HL-60 (cell line): ENCODE data around the gene CACNA1E.

ENCODE experiments used
- DNase-seq, 2 experiments: peaks; one replicate each; pipeline ENCODE4 v3.0.0-alpha.2; 2010 to 2020; ENCODE audit warnings: low read depth in 1 of 2, low spot score in 1 of 2
- H3K27ac ChIP-seq: fragments of 250-450 bp; sonication (Bioruptor Pico); replicated peaks from 2 replicates; pipeline ENCODE4 v1.5.1; 2020; ENCODE audit warnings: mild to moderate bottlenecking, moderate library complexity
- H3K27me3 ChIP-seq: fragments of 250-450 bp; sonication (Bioruptor Pico); 2 replicates; pipeline ENCODE4 v1.5.1; 2021; ENCODE audit warnings: mild to moderate bottlenecking, moderate library complexity; ENCODE audit not compliant: insufficient read depth, poor library complexity, severe bottlenecking
- H3K4me3 ChIP-seq: replicated peaks from 2 replicates; pipeline ENCODE4 v1.5.1; 2011; ENCODE audit warnings: mild to moderate bottlenecking, control low read depth, low read length; ENCODE audit not compliant: insufficient read depth
- CTCF ChIP-seq: IDR thresholded peaks from one replicate; pipeline ENCODE4 v1.5.1; 2011; ENCODE audit warnings: low read length, control low read depth, inconsistent platforms; ENCODE audit not compliant: insufficient read depth
- GABPA ChIP-seq: IDR thresholded peaks from 2 replicates; pipeline ENCODE4 v1.6.1; 2012; ENCODE audit warnings: low read depth
- POLR2AphosphoS5 ChIP-seq: IDR thresholded peaks from 2 replicates; pipeline ENCODE4 v1.6.1; 2012; ENCODE audit warnings: low read depth
- REST ChIP-seq: IDR thresholded peaks from 2 replicates; pipeline ENCODE4 v1.6.1; 2012; ENCODE audit warnings: low read depth; ENCODE audit not compliant: insufficient replicate concordance
- SPI1 ChIP-seq: IDR thresholded peaks from 2 replicates; pipeline ENCODE4 v1.6.1; 2012; ENCODE audit warnings: low read depth, mild to moderate bottlenecking, borderline replicate concordance

CACNA1E gene

GRCh38 chr1:181442181-181442525, 41.2 kb upstream of the CACNA1E start:
- Histone ChIP-seq H3K4me3 (no peak overlapping the region), H3K27ac (no peak overlapping the region), H3K27me3 (no peaks in the 10 kb centered on the region)
- TF ChIP-seq CTCF (no peak), SPI1 (no peak), GABPA (no peak), POLR2AphosphoS5 (no peak), REST (no peak)
- no peak for DNase-seq

GRCh38 chr1:181443231-181443853, 40.0 kb upstream of the CACNA1E start:
- no peak for DNase-seq
- TF ChIP-seq GABPA: no peak
- no peak for TF ChIP-seq POLR2AphosphoS5
- TF ChIP-seq REST: no peak
- TF ChIP-seq CTCF: no peak
- TF ChIP-seq SPI1: no peak
- H3K27ac ChIP-seq: no peak overlapping the region

GRCh38 chr1:181445436-181445835, 37.9 kb upstream of the CACNA1E start:
- H3K4me3 ChIP-seq: no peak overlapping the region
- TF ChIP-seq POLR2AphosphoS5: no peak
- TF ChIP-seq GABPA: no peak
- H3K27ac ChIP-seq: no peak overlapping the region
- DNase-seq: no peak
- H3K27me3 ChIP-seq: no peaks in the 10 kb centered on the region

More at GRCh38 chr1:181443231-181443853, 40.0 kb upstream of the CACNA1E start:
- no peak overlapping the region for H3K4me3 ChIP-seq
- H3K27me3 ChIP-seq: no peaks in the 10 kb centered on the region

- Histone ChIP-seq H3K27ac (no peak overlapping the region), H3K4me3 (no peak overlapping the region), H3K27me3 (no peaks in the 10 kb centered on the region)
- no peak for DNase-seq
- TF ChIP-seq CTCF (no peak), SPI1 (no peak), GABPA (no peak), REST (no peak), POLR2AphosphoS5 (no peak)
Measured at GRCh38 chr1:181448461-181448860, 34.9 kb upstream of the CACNA1E start.
